ENCODE measurements around the gene IL18BP.

- TF ChIP-seq, protein P1, sequence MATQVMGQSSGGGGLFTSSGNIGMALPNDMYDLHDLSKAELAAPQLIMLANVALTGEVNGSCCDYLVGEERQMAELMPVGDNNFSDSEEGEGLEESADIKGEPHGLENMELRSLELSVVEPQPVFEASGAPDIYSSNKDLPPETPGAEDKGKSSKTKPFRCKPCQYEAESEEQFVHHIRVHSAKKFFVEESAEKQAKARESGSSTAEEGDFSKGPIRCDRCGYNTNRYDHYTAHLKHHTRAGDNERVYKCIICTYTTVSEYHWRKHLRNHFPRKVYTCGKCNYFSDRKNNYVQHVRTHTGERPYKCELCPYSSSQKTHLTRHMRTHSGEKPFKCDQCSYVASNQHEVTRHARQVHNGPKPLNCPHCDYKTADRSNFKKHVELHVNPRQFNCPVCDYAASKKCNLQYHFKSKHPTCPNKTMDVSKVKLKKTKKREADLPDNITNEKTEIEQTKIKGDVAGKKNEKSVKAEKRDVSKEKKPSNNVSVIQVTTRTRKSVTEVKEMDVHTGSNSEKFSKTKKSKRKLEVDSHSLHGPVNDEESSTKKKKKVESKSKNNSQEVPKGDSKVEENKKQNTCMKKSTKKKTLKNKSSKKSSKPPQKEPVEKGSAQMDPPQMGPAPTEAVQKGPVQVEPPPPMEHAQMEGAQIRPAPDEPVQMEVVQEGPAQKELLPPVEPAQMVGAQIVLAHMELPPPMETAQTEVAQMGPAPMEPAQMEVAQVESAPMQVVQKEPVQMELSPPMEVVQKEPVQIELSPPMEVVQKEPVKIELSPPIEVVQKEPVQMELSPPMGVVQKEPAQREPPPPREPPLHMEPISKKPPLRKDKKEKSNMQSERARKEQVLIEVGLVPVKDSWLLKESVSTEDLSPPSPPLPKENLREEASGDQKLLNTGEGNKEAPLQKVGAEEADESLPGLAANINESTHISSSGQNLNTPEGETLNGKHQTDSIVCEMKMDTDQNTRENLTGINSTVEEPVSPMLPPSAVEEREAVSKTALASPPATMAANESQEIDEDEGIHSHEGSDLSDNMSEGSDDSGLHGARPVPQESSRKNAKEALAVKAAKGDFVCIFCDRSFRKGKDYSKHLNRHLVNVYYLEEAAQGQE (IDR thresholded peaks at IDR 0.05; ENCODE audit: borderline replicate concordance): no peak
- TF ChIP-seq, protein P1 (CRISPR knock-in tag; IDR thresholded peaks at IDR 0.05; ENCODE audit: low read depth): no peak
- TF ChIP-seq, protein P2, sequence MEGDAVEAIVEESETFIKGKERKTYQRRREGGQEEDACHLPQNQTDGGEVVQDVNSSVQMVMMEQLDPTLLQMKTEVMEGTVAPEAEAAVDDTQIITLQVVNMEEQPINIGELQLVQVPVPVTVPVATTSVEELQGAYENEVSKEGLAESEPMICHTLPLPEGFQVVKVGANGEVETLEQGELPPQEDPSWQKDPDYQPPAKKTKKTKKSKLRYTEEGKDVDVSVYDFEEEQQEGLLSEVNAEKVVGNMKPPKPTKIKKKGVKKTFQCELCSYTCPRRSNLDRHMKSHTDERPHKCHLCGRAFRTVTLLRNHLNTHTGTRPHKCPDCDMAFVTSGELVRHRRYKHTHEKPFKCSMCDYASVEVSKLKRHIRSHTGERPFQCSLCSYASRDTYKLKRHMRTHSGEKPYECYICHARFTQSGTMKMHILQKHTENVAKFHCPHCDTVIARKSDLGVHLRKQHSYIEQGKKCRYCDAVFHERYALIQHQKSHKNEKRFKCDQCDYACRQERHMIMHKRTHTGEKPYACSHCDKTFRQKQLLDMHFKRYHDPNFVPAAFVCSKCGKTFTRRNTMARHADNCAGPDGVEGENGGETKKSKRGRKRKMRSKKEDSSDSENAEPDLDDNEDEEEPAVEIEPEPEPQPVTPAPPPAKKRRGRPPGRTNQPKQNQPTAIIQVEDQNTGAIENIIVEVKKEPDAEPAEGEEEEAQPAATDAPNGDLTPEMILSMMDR (IDR thresholded peaks at IDR 0.05 in 2 of 3, conservative IDR thresholded peaks at IDR 0.05 in 1 of 3; ENCODE audit: insufficient read depth in 2 of 3, low read depth in 1 of 3, low read length in 3 of 3): no peak
- TF ChIP-seq CBX3 (IDR thresholded peaks at IDR 0.05; ENCODE audit: borderline replicate concordance in 1 of 2, low read length in 2 of 2) (no peak), CHD2 (IDR thresholded peaks at IDR 0.05; ENCODE audit: low read depth, low read length) (no peak), NFXL1 (CRISPR knock-in tag; IDR thresholded peaks at IDR 0.05) (no peak), NCOA2 (IDR thresholded peaks at IDR 0.05; ENCODE audit: partially characterized antibody in 2 of 2) (no peak)
Observed at GRCh38 chr11:72026090-72026489, 27.4 kb downstream of the IL18BP start.
